ENCODE results near the gene SDK2. TPM values are rescaled to one million over a fixed set of nuclear protein-coding genes. Genes with fewer than 3 reads are reported as not detected.

Gene SDK2
- total and polyA plus RNA-seq, 4 experiments from 2014 or later = 0.49 to 2.9 (median 2.2) TPM; not detected in 1

DNA sequence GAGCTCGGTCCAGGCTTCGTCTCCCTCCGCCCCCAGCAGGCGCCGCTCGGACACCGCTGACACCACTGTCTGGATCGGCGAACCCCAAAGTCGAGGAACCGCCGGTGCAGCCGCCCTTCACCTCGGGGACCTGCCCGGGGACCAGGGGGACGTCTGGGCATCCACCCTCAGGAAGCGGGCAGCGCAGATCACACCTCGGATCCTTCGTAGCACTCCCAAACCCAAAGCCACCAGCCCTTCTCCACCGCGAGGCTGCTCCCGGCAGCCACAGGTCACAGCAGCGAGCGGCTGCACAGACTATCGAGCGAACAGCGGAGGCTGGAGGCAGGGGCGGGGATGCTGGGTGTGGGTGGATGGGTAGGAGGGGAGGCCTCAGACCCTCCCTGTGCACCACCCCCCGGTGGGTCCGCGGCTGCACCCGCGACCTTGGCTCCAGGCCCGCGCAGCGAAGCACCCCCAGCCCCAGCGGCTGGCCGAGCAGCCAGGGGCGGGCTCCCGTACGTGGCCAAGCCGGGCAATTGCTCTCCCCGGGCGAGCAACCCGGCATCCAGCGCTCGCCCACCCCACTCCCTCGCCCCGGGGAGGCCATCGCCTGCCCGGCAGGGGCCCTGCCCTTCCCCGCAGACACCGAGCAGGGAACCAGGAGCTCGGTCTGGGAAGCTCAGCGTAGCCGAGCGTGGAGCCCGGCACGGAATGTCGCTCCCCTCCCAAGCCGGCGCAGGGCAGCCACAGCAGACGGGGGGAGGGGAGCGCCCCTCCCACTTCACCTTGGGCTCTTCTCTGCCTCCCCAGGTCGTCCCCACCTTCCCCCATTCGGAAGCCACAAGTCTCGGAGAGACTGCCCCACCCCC is 1.0 kb downstream of the SDK2 start:
- H3K9me3 Mint-ChIP-seq = peaks cover 0 to 2% (median 0%) of the 10 kb centered on the region in 8 donors
- peak overlapping the region; percentile 51 to 85 (median 72) for H3K4me3 Mint-ChIP-seq
- ChIA-PET POLR2A (ENCODE audit: partially characterized antibody) (interaction anchor here (1.2 kb wide), 1 partner anchor 8 kb away, joined by 6 read pairs; no protein-coding TSS in a partner anchor), CTCF (ENCODE audit: partially characterized antibody) (interaction anchor here (0.8 to 2.5 kb wide), 4 partner anchors 52 to 314 kb away, joined by 3 to 8 read pairs (median 6); no protein-coding TSS in a partner anchor)
- no peaks in the 10 kb centered on the region for H3K36me3 Mint-ChIP-seq
- no peak overlapping the region for H3K27ac Mint-ChIP-seq
- Histone ChIP-seq H3K4me1 (ENCODE audit: insufficient read depth, low read length) (peaks cover 5% of the 10 kb centered on the region), H3K27me3 (ENCODE audit: insufficient read depth, low read length) (peaks cover 11% of the 10 kb centered on the region), H3K36me3 (ENCODE audit: insufficient read depth, low read length) (no peaks in the 10 kb centered on the region), H3K27ac (ENCODE audit: low read depth, low read length) (no peak overlapping the region), H3K4me3 (ENCODE audit: low read length in 2 of 2) (peak overlapping the region in 1 of 2 donors; percentile 37), H3K9me3 (ENCODE audit: control insufficient read depth in 1 of 2, low read length in 2 of 2) (no peaks in the 10 kb centered on the region)
- H3K4me1 Mint-ChIP-seq = peaks cover 7 to 20% (median 14%) of the 10 kb centered on the region in 4 donors
- peak in 3 of 5 donors; percentile 21 to 27 (median 26) for DNase-seq
- intact Hi-C loops (cut with micrococcal nuclease) = loop anchor here (5.0 kb wide), 1 partner anchor 259 kb away; no protein-coding TSS in a partner anchor
- peaks cover 17 to 24% of the 10 kb centered on the region in 2 donors for H3K27me3 Mint-ChIP-seq

DNA sequence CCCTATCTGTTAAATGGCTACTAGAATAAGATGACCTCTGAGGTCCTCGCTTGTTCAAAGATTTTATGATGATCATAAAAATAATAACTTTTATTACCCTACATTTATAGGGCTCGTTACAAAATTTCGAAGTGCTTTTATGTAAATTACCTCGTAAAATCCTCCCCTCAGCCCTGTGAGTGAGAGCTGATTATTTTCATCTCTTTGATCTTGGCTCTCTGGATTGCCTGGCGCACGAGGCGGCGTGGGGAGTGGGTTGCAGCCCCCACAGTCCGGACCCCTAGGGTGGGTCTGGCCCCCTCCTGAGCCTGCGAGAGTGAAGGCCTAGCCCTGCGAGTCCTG is 1.6 kb downstream of the SDK2 start:
- no peaks in the 10 kb centered on the region for H3K36me3 ChIP-seq (ENCODE audit: insufficient read depth, low read length)
- H3K27me3 ChIP-seq (ENCODE audit: insufficient read depth, low read length) = peaks cover 11% of the 10 kb centered on the region
- H3K4me3 ChIP-seq (ENCODE audit: low read length in 2 of 2) = peak overlapping the region in 1 of 2 donors; percentile 37
- Mint-ChIP-seq H3K9me3 (peaks cover 0 to 2% (median 0%) of the 10 kb centered on the region in 8 donors), H3K36me3 (no peaks in the 10 kb centered on the region), H3K4me3 (peak overlapping the region; percentile 51 to 84 (median 72)), H3K4me1 (peaks cover 7 to 20% (median 14%) of the 10 kb centered on the region in 4 donors), H3K27me3 (peaks cover 17 to 19% of the 10 kb centered on the region in 2 donors), H3K27ac (no peak overlapping the region)
- intact Hi-C loops (cut with micrococcal nuclease) = loop anchor here (5.0 kb wide), 1 partner anchor 260 kb away; no protein-coding TSS in a partner anchor
- peaks cover 5% of the 10 kb centered on the region for H3K4me1 ChIP-seq (ENCODE audit: insufficient read depth, low read length)
- POLR2A ChIA-PET (ENCODE audit: partially characterized antibody) = no interaction called here
- no peak overlapping the region for H3K27ac ChIP-seq (ENCODE audit: low read depth, low read length)
- CTCF ChIA-PET (ENCODE audit: partially characterized antibody) = interaction anchor here (0.8 to 2.5 kb wide), 3 partner anchors 67 to 315 kb away, joined by 3 to 8 read pairs (median 4); no protein-coding TSS in a partner anchor
- no peaks in the 10 kb centered on the region for H3K9me3 ChIP-seq (ENCODE audit: control insufficient read depth in 1 of 2, low read length in 2 of 2)
- DNase-seq = no peak

DNA sequence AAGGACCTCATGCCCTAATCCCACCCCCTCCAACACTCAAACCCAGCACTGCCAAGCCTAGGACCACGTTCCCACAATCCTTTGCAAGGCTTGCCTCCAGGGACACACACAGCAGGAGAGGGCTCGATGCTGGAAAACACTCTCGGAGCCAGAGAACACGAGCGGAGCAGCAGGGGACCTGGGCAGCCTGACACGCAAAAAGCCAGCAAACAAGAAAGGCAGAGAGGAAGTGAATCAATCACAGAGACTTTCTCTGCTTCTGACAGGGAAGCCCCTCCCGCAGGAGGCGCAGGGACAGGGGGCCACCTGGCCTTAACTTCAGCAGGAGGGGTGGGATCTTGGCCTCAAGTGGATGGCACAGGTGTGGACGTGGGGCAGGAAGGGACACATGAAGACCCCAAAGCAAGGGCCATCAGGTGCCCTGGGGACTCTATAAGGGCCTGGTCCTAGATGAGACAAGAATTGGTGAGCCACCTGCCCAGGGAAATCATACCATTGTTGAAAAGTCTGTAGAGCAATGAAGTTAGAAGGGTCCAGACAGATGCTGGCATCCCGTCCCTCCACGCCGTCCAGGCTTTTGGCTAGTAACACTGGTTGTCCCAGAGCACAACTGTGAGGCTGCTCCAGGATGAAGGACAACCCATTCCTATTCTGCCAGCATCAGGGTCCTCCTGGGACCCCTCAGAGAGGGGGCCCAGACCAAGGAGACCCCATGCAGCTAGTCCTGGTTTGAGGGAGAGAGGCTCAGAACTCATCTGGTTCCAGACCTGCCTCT is 2.2 kb downstream of the SDK2 start:
- H3K27ac Mint-ChIP-seq = peak overlapping the region in 1 of 7 donors; percentile 51
- Histone ChIP-seq H3K4me3 (ENCODE audit: low read length in 2 of 2) (no peak overlapping the region), H3K27ac (ENCODE audit: low read depth, low read length) (no peak overlapping the region), H3K27me3 (ENCODE audit: insufficient read depth, low read length) (peaks cover 11% of the 10 kb centered on the region), H3K9me3 (ENCODE audit: control insufficient read depth in 1 of 2, low read length in 2 of 2) (no peaks in the 10 kb centered on the region), H3K36me3 (ENCODE audit: insufficient read depth, low read length) (no peaks in the 10 kb centered on the region), H3K4me1 (ENCODE audit: insufficient read depth, low read length) (peaks cover 5% of the 10 kb centered on the region)
- DNase-seq = no peak
- intact Hi-C loops (cut with micrococcal nuclease) = loop anchor here (5.0 kb wide), 1 partner anchor 260 kb away; no protein-coding TSS in a partner anchor
- H3K4me1 Mint-ChIP-seq = peaks cover 7 to 20% (median 14%) of the 10 kb centered on the region in 4 donors
- POLR2A ChIA-PET (ENCODE audit: partially characterized antibody) = no interaction called here
- H3K9me3 Mint-ChIP-seq = no peaks in the 10 kb centered on the region
- peak overlapping the region in 7 of 8 donors; percentile 5 to 64 (median 47) for H3K4me3 Mint-ChIP-seq
- H3K27me3 Mint-ChIP-seq = peaks cover 15 to 17% of the 10 kb centered on the region in 2 donors
- H3K36me3 Mint-ChIP-seq = no peaks in the 10 kb centered on the region
- CTCF ChIA-PET (ENCODE audit: partially characterized antibody) = interaction anchor here (0.6 to 1.3 kb wide), 4 partner anchors 68 to 316 kb away, joined by 3 to 5 read pairs (median 4); no protein-coding TSS in a partner anchor

GRCh38 chr17:73640691-73641090 is 3.6 kb downstream of the SDK2 start:
- H3K27me3 Mint-ChIP-seq = peaks cover 8 to 9% of the 10 kb centered on the region in 2 donors
- DNase-seq = no peak
- no peaks in the 10 kb centered on the region for H3K9me3 ChIP-seq (ENCODE audit: control insufficient read depth in 1 of 2, low read length in 2 of 2)
- H3K9me3 Mint-ChIP-seq = peaks cover 0 to 2% (median 0%) of the 10 kb centered on the region in 8 donors
- H3K4me3 Mint-ChIP-seq = no peak overlapping the region
- H3K4me3 ChIP-seq (ENCODE audit: low read length in 2 of 2) = no peak overlapping the region
- H3K27me3 ChIP-seq (ENCODE audit: insufficient read depth, low read length) = peaks cover 6% of the 10 kb centered on the region
- H3K4me1 Mint-ChIP-seq = peaks cover 7 to 16% (median 12%) of the 10 kb centered on the region in 4 donors
- H3K27ac ChIP-seq (ENCODE audit: low read depth, low read length) = no peak overlapping the region
- H3K27ac Mint-ChIP-seq = no peak overlapping the region
- no peaks in the 10 kb centered on the region for H3K36me3 Mint-ChIP-seq
- POLR2A ChIA-PET (ENCODE audit: partially characterized antibody) = interaction anchor here (1.2 kb wide), 1 partner anchor 15 kb away, joined by 3 read pairs; no protein-coding TSS in a partner anchor
- no peaks in the 10 kb centered on the region for H3K36me3 ChIP-seq (ENCODE audit: insufficient read depth, low read length)
- peaks cover 5% of the 10 kb centered on the region for H3K4me1 ChIP-seq (ENCODE audit: insufficient read depth, low read length)
- CTCF ChIA-PET (ENCODE audit: partially characterized antibody) = interaction anchor here (1.2 to 1.3 kb wide), 2 partner anchors 207 to 211 kb away, joined by 4 to 5 read pairs; no protein-coding TSS in a partner anchor
- intact Hi-C loops (cut with micrococcal nuclease) = loop anchor here (5.0 kb wide), 1 partner anchor 262 kb away; no protein-coding TSS in a partner anchor

DNA sequence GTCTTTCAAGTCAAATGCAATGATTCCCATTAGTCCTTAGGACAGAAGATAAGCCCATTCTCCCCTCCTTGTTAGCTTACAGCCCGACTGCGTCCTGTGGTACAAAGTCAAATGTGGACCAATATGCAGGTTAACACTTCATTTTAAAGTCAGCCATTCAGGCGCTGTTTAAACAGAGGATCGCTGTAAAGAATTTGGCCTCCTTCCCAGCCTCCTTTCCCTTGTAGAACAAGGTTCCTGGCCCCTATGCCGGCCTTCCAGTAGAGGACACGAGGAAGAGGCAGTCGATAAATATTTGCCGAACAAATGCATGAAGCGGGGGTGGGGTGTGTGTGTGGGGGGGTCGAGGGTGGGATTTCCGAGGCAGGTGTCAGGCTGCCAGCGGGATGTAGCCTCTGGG is 4.3 kb downstream of the SDK2 start:
- Mint-ChIP-seq H3K36me3 (no peaks in the 10 kb centered on the region), H3K27me3 (peaks cover 8 to 9% of the 10 kb centered on the region in 2 donors), H3K9me3 (peaks cover 0 to 2% (median 0%) of the 10 kb centered on the region in 8 donors), H3K4me1 (peaks cover 7 to 16% (median 12%) of the 10 kb centered on the region in 4 donors), H3K27ac (no peak overlapping the region), H3K4me3 (no peak overlapping the region)
- no peaks in the 10 kb centered on the region for H3K9me3 ChIP-seq (ENCODE audit: control insufficient read depth in 1 of 2, low read length in 2 of 2)
- no peak for DNase-seq
- CTCF ChIA-PET (ENCODE audit: partially characterized antibody) = no interaction called here
- H3K4me3 ChIP-seq (ENCODE audit: low read length in 2 of 2) = no peak overlapping the region
- POLR2A ChIA-PET (ENCODE audit: partially characterized antibody) = interaction anchor here (1.2 kb wide), 1 partner anchor 16 kb away, joined by 3 read pairs; no protein-coding TSS in a partner anchor
- intact Hi-C loops (cut with micrococcal nuclease) = loop anchor here (5.0 kb wide), 1 partner anchor 262 kb away; no protein-coding TSS in a partner anchor
- H3K4me1 ChIP-seq (ENCODE audit: insufficient read depth, low read length) = peaks cover 5% of the 10 kb centered on the region
- H3K27ac ChIP-seq (ENCODE audit: low read depth, low read length) = no peak overlapping the region
- no peaks in the 10 kb centered on the region for H3K36me3 ChIP-seq (ENCODE audit: insufficient read depth, low read length)
- peaks cover 6% of the 10 kb centered on the region for H3K27me3 ChIP-seq (ENCODE audit: insufficient read depth, low read length)

GRCh38 chr17:73639322-73639721 is 4.9 kb downstream of the SDK2 start:
- ChIA-PET CTCF (ENCODE audit: partially characterized antibody) (no interaction called here), POLR2A (ENCODE audit: partially characterized antibody) (no interaction called here)
- intact Hi-C loops (cut with micrococcal nuclease) = no loop called here
- H3K4me3 Mint-ChIP-seq = no peak overlapping the region
- no peaks in the 10 kb centered on the region for H3K36me3 Mint-ChIP-seq
- Histone ChIP-seq H3K36me3 (ENCODE audit: insufficient read depth, low read length) (no peaks in the 10 kb centered on the region), H3K27me3 (ENCODE audit: insufficient read depth, low read length) (peaks cover 6% of the 10 kb centered on the region), H3K9me3 (ENCODE audit: control insufficient read depth in 1 of 2, low read length in 2 of 2) (no peaks in the 10 kb centered on the region), H3K27ac (ENCODE audit: low read depth, low read length) (no peak overlapping the region), H3K4me1 (ENCODE audit: insufficient read depth, low read length) (peaks cover 5% of the 10 kb centered on the region), H3K4me3 (ENCODE audit: low read length in 2 of 2) (no peak overlapping the region)
- peaks cover 7 to 16% (median 12%) of the 10 kb centered on the region in 4 donors for H3K4me1 Mint-ChIP-seq
- DNase-seq = no peak
- peaks cover 0 to 2% (median 0%) of the 10 kb centered on the region in 8 donors for H3K9me3 Mint-ChIP-seq
- peaks cover 8 to 9% of the 10 kb centered on the region in 2 donors for H3K27me3 Mint-ChIP-seq
- H3K27ac Mint-ChIP-seq = no peak overlapping the region
